NB4 (cell line): ENCODE measurements around the gene CCDC171.

ENCODE experiments used
- DNase-seq: peaks from one replicate; pipeline ENCODE4 v3.0.0; 2010; ENCODE audit warnings: low read depth
- H3K4me3 ChIP-seq: one replicate; pipeline ENCODE4 v1.5.1; 2011; ENCODE audit warnings: mild to moderate bottlenecking, low read depth, low read length, moderate library complexity
- MYC ChIP-seq: IDR thresholded peaks from 2 replicates; pipeline ENCODE4 v1.6.1; 2011; ENCODE audit warnings: low read depth, low read length
- POLR2A ChIP-seq: IDR thresholded peaks from 2 replicates; pipeline ENCODE4 v1.6.1; 2011; ENCODE audit warnings: mild to moderate bottlenecking; ENCODE audit not compliant: insufficient read length; ENCODE audit errors: extremely low read depth
- TF ChIP-seq, protein P1 (sequence below): IDR thresholded peaks from 2 replicates; pipeline ENCODE4 v1.6.1; 2011; ENCODE audit warnings: low read depth, low read length
- TF ChIP-seq, protein P2 (sequence below): IDR thresholded peaks from one replicate; pipeline ENCODE4 v1.5.1; 2012; ENCODE audit warnings: low read depth, low read length

CCDC171 gene

DNA sequence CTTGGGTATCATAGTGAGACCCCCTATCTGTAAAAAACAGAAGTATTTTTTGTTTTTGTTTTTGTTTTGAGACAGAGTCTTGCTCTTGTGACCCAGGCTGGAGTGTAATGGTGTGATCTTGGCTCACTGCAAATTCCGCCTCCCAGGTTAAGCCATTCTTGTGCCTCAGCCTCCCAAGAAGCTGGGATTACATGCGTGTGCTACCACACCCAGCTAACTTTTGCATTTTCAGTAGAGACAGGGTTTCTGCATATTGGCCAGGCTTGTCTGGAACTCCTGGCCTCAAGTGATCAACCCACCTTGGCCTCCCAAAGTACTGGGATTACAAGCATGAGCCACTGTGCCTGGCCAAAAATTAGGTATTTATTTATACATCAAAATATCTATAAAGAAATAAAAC lies 10.2 kb upstream of the CCDC171 start:
- DNase-seq, result no peak
- TF ChIP-seq, protein P1, sequence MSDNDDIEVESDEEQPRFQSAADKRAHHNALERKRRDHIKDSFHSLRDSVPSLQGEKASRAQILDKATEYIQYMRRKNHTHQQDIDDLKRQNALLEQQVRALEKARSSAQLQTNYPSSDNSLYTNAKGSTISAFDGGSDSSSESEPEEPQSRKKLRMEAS, result no peak
- TF ChIP-seq POLR2A (no peak), MYC (no peak)
- TF ChIP-seq, protein P2, sequence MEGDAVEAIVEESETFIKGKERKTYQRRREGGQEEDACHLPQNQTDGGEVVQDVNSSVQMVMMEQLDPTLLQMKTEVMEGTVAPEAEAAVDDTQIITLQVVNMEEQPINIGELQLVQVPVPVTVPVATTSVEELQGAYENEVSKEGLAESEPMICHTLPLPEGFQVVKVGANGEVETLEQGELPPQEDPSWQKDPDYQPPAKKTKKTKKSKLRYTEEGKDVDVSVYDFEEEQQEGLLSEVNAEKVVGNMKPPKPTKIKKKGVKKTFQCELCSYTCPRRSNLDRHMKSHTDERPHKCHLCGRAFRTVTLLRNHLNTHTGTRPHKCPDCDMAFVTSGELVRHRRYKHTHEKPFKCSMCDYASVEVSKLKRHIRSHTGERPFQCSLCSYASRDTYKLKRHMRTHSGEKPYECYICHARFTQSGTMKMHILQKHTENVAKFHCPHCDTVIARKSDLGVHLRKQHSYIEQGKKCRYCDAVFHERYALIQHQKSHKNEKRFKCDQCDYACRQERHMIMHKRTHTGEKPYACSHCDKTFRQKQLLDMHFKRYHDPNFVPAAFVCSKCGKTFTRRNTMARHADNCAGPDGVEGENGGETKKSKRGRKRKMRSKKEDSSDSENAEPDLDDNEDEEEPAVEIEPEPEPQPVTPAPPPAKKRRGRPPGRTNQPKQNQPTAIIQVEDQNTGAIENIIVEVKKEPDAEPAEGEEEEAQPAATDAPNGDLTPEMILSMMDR, result no peak
- H3K4me3 ChIP-seq, result no peak overlapping the region

DNA sequence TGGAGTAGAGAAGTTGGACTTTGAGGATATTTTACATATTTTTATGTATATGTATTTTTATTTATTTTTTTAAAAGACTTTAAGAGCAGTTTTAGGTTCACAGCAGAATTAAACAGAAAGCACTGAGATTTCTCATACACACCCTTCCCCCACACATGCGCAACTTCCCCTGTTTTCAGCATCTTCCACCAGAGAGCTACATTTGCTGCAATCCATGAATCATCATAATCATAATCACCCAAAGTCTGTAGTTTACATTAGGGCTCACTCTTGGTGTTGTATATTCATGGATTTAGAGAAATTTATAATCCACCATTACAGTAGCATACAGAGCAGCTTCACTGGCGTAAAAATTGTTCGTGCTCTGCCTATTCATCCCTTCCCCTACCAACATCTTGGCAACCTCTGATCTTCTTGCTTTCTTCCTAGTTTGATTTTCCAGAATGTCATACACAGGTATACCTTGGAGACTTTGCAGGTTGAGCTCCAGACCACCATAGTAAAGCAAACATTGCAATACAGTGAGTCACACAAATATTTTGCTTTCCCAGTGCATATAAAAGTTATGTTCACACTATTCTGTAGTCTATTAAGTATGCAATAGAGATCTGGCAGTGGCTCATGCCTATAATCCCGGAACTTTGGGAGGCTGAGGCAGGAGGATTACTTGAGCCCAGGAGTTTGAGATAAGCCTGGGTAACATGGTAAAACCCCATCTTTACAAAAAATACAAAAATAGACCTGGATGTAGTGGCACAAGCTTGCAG lies 9.6 kb upstream of the CCDC171 start:
- TF ChIP-seq, protein P2, result no peak
- TF ChIP-seq, protein P1, result no peak
- TF ChIP-seq MYC, result peak; percentile 17; the same call in 1 of the 2 replicates
- DNase-seq, result peak; percentile 66

DNA sequence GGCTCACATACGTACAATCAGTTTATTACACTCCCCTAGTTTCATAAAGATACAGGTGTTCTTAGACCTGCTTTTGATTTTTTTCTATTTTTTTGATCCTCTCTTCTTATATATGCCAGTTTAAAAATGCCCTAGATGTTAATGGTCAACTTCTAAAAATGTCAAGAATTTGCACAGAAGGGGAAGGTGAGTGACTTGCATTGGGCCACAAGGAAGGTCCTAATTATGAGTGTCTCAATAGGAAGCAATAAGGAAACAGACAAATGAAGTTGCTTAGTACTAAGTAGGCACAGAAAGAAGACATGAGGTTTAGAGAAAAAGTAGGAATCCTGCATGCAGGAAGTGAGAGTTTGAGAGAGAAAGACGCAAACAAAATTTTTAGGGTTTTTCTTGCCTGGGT lies 3.2 kb upstream of the CCDC171 start:
- no peak overlapping the region for H3K4me3 ChIP-seq
- DNase-seq, result no peak

More for the DNA sequence above, 9.6 kb upstream of the CCDC171 start:
- no peak overlapping the region for H3K4me3 ChIP-seq

DNA sequence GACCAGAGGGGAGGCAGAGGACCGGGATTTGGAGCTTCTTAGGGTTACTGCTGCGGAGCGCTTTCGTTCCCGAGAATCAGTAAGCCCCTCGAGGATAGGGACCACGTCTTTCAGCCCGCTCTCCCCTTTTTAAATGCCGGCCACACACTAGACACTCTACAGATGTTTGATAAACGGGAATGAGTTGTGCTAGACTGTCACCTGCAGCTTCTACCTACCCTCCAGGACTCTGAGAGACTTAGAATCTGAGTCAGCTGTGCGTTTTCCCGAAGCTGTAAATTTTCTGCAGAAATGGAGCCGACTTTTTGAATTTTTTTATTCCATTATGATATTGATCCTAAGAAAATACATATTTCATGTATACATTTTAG lies 670 bp downstream of the CCDC171 start:
- no peak for DNase-seq
- TF ChIP-seq, protein P2, result no peak
- TF ChIP-seq MYC (no peak), POLR2A (no peak)
- TF ChIP-seq, protein P1, result no peak
- H3K4me3 ChIP-seq, result peak overlapping the region; percentile 85

More for the DNA sequence above, 3.2 kb upstream of the CCDC171 start:
- TF ChIP-seq, protein P2, result no peak
- TF ChIP-seq POLR2A (no peak), MYC (no peak)
- TF ChIP-seq, protein P1, result no peak

DNA sequence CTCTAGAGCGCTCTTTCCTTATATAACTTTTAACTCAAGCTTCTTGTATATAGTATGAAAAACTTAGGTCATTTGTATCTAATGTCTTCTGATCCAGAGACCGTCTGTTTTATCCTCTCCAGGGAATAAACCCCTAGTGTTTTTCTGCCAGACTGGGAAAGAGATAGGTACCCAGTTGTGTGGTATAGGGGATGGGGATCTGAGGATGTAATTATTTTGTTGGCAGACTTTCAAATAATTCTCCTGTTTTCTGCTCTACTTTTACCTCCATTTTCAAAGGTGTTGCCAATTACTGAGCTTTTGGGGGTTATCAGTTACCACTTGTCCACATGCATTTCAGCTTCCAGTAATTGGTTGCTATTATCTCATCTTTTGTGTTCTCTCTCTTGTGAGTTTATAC lies 17.9 kb downstream of the CCDC171 start:
- no peak for TF ChIP-seq POLR2A
- TF ChIP-seq, protein P1, result no peak
- no peak for TF ChIP-seq MYC
- TF ChIP-seq, protein P2, result no peak
- H3K4me3 ChIP-seq, result no peak overlapping the region
- no peak for DNase-seq
